MV-4-11 (cell line): ENCODE results near the gene TRAF3IP1.
"Not testable (repeated sequence)": the region's sequence is repeated elsewhere in the genome, so short reads cannot be mapped to it uniquely, and the experiment has no call there.

Source experiments
- DNase-seq: peaks from one replicate; lab custom pipeline; 2025; lab: John Stamatoyannopoulos, UW

The TRAF3IP1 gene

DNA sequence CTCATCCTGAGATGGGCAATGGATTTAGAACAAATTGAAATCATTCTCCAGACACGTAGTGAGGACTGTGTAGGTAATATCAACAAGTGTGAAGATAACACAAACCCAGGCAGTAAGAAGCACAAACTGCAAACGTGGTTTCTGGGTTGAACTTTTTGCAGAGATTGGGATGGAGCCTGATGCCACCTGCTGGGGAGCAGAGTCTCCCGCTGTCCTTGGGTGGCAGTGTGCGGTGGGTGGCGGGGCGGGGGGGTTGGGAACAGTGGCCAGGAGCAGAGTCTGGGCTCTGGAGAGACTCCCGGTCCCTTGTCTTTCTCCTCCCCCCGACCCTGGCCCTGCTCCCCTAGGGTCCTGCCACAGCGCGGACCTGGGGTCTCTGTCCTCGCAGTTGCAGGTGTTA, 19.5 kb downstream of the TRAF3IP1 start:
- DNase-seq = no peak

DNA sequence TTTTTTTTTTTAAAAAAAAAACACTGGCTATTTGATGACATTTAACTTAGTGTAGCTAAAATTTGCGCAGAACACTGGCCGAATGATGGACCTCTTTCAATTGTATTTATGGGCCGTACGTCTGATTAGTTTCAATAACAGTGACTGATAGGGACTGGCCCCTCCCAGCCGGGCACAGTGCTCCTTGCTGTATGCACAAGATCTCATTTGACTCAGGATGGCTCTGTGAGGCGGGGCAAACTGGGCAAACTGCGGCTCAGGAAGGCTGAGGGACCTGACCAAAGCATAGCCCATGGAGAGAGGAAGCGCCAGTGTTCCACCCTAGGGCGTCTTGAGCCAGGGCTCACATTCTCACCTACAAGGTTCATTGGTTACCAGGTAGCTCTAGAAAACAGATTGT, 21.2 kb downstream of the TRAF3IP1 start:
- DNase-seq = no peak

DNA sequence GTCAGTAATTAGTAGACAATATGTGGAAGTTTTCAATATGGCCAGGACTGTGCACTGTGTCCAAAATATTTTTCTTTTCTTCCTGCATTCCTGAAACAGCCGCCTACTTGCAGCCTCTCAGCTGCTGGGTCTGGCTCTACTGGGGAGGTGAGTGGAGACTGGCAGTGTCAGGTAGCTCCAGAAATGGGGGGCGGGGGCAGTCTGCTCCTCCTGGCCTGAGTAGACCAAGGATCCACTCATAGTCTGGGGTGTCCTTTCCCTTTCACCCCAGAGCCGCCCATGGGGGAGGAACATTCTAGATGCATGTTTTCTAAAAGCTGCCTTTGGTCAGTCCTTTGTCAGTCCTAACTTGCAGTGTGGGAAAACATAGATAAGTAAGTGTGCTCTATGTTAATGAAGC, 23.7 kb downstream of the TRAF3IP1 start:
- no peak for DNase-seq

DNA sequence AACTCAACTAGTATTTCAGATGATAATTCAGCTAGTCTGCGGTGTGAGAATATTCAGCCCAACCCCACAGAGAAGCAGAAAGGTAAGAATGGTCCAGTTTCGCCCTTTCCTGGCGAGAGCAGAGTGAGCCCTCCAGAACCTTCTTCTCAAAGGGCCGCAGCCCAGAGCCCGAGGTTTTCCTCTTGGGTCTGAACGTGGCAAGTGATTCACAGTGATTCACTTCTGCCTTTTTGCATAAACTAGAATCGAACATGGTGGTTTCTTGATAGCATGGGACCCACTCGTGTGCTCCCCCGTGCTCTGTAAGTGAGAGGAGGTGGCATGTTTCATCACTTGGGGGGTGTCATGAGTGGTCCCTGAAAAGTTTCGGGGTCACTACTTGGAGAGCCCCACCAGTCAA, 24.2 kb downstream of the TRAF3IP1 start:
- no peak for DNase-seq

DNA sequence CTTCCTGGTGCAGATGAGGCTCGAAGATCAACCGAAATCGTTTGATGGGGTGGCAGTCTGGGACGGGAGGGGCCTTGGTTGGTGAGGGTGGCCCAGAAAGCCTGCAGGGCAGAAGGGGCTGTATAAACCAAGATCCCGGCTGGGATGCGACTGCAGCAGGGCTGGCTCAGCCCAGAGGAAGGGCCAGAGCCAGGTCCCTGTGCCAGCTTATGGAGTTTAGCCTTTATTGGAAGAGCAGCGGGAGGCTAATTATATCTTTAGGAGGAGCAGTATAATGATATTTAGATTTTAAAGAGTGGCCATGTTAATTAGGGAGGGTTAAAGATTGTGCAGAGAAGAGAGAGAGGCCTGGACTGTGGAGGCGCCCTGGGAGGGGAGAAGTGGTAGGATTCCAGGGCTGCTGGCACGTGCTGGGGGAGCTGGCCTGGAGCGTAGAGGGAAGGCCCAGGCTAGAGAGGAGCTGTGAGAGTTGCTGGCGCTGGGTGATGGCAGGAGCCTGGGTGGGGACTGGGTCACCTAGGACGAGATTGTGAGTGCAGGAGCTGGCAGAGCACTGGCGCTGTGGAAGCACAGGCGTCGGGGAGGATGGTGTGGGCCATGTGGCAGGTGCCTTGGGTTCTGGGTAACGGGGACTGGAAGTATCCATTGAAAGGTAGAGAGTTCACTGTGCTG, 25.1 kb downstream of the TRAF3IP1 start:
- DNase-seq = no peak

DNA sequence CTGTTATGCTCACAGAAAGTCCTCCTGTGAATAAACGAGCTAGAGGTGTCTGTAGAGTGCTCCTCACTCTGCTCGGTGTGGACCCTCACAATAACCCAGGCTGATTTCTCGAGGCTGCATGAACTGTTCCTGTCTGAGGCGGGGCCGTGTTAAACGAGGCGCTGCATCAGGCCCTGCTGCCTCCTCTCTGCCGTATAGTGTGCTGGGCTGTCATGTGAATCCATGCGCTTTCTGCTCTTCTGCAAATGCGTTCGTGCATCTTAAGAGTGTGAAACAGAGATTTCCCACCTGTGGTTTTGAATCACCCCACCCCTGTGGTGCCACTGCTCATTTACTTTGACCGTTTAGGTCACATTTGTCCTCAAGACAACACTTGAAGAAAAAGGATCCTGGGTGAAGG, 26.2 kb downstream of the TRAF3IP1 start:
- DNase-seq = no peak

DNA sequence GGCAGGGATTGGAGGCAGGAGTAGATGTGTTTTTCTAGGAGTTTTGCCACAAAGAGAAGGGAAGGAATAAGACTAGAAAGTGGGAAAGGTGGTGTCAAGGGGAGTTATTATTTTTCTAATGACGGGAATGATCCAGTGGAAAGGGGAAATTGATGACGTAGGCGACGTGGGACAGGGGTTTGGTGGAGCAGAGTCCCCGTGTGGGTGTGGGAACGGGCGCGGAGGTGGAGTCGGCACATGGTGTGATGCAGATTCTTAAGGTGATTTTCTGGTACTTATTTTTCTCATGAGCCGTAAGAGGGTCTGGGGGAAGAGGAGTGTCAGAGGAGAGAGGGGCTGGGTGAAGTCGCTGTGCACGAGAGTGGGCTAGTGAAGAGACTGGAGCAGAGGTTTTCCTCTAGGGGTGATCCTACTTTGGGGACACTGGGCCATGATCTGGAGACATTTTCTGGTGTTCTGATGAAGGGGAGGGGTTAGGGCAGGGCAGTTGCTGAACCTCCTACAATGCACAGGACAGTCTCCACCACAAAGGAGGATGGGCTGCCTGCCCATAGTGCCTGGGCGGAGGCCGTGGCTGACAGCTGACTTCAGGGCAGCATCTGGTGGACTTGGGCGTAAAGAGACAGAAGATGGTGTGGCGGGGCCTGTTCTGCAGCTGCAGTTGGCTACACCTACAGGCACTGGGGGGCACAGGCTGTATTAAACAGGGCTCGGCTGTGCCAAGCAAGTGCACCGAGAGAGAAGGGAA, 30.0 kb downstream of the TRAF3IP1 start:
- no peak for DNase-seq

DNA sequence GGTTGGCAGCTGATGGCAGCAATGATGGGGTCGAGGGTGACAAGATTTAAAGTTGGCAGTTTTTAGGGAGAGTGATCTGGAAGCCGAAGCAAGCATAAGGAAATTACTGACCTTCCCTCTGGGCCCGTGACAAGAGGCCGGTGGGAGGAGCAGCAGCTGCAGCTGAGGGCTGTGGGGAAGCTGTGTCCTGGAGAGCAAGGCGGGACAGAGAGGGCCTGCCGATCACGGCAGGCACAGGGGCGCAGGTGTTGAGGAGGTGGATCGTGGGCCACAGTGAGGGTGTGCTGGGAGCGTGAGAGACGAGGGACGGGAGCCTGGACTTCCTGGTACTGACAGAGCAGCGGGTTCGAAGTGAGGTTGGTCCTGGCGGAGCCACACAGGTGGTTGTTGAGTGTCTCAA, 31.0 kb downstream of the TRAF3IP1 start:
- DNase-seq = no peak

DNA sequence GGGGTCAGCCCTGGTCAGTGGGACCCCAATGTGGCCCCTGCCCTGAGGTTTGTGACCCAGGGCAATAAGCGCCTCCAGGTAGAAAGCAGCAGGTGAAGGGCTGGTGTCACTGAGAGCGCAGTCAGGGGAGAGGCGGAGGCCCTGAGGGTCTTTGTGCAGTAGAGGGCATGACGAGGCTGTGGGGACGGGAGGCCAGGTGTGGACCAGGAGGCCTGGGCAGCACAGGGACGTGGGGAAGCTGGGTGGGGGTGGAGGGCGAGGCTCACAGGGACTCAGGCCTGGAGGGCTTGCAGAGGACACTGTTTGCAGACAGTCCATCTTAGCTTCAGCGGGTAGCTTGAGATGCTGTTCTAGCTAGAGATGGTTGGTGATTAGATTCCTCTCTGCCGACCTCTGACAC, 32.0 kb downstream of the TRAF3IP1 start:
- no peak for DNase-seq

DNA sequence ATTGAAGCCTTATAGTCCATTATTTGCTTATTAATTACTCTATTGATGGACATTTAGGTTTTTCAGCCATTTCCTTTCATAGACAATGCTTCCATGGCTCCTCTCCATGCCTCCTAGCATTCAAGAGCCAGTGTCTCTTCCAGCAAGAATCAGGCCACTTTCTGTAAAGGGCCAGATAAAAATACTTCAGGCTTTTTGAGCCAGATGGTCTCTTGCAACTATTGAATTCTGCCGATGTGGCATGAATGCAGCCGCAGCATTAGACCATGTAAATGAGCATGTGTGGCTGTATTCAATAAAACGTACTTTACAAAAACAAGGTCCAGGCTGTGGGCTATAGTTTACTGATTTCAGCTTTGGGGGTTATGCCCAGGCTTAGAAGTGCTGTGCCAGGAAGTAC, 38.5 kb downstream of the TRAF3IP1 start:
- DNase-seq = no peak

DNA sequence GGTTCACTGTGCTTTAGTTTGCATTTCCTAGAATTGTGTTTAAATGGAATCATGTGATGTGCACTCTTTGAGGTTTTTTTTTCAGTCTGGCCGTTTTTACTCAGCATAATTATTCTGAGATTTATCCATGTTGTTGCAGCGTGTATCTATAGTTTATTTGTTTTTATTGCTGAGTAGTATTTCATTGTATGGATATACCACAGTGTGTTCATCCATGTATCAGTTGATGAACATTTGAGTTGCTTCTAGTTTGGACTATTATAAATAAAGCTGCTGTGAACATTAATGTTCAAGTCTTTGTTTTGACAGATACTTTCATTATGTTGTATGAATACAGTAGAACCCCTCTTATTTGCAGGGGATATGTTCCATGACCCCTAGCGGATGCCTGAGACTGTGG, 39.1 kb downstream of the TRAF3IP1 start:
- no peak for DNase-seq

DNA sequence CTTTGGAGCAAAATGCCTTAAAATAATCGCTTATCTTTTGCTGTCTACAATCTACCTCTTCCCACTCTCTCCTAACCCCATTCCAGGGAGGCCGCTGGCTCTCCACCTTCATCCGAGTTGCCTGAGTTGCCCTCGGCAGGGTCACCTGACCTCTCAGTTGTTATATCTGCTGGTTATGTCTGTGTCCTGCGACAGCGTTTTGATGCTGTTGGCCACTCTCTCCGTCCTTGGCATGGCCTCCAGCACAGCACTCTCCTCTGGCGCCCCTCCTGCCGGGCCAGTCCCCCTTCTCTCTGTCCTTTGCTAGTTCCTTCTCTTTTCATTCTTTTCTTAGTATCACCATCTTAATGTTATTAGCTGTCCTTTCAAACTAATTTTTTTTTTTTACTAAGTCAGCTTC, 41.6 kb downstream of the TRAF3IP1 start:
- DNase-seq = no peak

DNA sequence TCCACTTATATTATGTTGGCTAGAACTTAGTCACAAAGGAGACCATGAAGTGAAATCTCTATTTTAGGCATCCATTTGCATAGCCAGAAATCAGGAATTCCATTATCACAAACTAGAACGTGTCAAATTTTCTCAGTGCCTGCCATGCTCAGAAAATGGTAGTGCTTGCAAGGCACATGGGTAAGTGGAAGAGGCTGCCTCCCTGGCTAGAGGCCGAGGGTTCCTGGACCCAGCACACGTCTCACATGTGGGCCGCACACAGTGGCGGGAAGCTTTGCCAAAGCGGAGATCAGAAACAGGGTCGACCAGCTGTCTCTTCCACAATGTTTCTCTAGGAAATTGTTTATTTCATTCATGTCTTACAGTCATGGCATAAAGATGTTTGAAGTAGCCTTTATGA, 42.3 kb downstream of the TRAF3IP1 start:
- DNase-seq = no peak

DNA sequence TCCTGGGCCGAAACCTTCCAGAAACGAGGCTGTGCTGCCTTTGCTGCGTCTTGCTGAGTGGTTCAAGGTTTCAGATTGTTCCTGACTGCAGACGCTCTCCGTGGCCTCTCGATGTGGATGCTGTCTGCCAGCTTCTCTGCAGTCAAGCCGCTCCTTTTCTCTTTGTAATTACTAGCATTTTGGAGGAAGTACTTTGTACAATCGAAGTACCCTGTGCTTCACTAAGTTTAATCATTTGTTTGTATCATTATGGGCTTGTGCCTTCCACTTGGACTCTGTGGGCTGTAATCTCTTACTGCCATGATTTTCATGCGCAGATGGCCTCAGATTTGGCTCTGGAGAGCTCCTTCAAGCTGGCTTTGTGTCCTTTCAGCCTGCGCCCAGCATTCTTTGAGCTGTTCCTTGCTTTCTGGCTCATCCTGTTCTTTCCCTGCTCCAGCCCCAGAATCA, 49.3 kb downstream of the TRAF3IP1 start:
- no peak for DNase-seq

DNA sequence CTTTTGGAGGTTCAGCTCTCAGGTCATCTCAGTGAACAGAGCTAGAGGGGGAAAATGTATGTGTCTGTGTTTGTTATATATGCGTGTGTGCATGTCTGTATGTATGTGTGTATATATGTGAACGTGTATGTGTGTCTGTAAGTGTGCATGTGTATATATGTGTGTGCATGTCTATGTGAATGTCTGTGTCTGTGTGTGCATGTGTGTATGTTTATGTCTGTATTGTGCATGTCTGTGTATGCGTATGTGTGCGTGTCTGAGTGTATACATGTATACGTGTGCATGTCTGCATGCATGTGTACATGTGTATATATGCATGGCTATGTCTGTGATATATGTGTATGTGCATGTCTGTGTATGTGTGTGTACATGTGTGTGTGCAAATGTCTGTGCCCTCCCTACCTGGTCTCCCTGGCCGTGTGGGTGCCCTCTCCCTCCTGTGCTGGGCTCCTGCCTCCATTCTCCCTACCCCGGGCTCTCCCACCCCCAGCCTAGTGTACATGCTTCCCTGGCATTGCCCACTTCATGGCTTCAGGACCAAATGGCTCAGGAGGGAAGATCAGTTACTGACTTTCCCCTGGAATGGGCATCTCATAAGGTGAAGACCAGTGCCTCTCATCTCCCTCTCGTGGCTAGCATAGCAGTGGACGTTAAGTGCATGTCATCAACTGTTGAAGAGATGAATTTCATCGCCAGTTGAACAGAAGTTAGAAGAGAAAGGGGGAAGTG, 49.9 kb downstream of the TRAF3IP1 start:
- DNase-seq = no peak

DNA sequence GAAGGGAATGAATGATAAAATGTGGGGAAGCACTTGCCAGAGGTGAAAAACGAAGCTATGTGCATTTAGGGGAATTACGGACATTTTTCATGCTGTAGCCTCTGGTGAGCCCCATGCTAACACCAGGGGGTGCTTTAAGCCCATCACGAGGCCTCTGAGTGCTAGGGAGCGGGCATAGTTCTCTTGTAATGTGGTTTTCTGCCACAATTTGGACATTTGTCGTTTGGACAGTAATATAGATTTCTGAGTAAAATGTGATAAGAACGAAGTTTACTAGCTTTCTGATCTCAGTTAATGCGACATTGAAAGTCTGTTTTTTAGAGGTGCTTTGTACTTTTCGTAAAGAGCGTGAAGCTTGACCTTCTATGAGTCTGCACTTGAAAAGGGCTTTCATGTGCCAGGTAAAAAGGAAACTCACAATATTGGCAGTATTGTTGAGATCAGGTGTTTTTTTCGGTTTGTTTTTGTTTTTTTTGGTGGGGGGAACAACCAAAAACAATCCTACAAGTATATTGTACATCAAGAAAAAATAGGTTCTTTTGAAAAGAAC, 50.6 kb downstream of the TRAF3IP1 start:
- DNase-seq = peak; percentile 76

DNA sequence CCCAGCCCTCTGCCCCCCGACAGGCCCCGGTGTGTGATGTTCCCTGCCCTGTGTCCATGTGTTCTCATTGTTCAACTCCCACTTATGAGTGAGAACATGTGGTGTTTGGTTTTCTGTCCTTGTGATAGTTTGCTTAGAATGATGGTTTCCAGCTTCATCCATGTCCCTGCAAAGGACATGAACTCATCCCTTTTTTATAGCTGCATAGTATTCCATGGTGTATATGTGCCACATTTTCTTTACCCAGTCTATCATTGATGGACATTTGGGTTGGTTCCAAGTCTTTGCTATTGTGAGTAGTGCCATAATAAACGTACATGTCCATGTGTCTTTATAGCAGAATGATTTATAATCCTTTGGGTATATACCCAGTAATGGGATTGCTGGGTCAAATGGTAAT, 52.0 kb downstream of the TRAF3IP1 start:
- DNase-seq = not testable (repeated sequence)

DNA sequence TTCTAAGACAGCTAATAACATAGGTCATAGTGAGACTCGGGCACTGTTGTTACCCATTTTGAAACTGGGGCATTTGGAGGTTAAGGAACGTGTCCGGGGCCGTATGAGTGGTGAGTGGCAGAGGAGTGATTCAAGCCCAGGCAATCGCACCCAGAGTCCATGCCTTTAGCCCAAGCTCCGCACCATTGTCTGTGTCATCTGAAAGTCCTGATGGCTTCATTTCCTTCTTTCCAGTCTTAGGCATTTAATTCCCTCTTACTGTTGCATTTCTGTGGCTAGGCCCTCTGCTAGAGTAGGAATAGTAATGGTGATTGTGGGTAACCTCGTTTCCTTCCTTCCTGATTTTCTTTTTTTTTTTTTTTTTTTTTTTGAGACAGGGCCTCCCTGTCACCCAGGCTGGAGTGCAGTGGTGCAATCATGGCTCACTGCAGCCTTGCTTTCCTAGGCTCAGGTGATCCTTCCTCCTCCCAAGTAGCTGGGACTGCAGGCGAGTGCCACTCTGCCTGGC, 56.6 kb downstream of the TRAF3IP1 start:
- DNase-seq = peak; percentile 97

DNA sequence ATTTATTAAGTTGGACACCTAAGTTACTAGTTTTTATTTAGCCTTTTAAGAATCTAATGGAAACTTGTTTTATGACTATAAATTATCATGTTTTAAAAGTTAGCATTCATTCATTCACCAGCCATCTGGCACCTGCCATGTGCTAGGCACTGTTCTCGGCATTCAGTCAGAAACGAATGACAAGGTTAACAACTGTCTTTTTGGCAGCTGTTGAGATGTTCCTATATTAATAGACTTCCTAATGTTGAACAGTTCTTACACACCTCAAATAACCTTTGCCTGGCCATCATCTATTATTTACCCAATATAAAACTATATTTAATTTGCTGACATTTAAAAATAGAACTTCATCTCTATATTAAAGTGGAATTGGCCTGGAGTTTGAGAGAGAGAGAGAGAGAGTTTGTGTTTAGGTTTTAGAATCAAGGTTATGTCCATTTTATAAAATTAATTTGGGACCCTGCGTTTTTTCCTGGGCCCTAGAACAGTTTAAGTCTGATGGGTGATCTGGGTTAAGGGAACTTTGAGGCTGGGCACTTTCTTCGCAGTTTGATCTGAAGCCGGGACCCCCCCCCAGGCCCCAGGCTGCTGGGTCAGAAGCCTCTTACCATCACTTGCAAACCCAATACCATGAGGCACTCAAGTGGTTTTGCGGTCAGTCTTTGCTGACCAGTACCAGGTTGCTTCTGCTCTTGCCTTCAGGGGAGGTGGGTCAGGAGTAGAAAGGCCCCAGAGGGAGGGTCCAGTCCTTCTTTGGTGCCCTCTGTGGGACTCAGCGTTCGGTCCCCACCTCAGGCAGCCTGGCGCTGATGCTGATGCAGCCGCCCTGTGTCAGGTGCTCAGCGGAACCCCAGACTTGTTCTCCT, 58.1 kb downstream of the TRAF3IP1 start:
- no peak for DNase-seq

DNA sequence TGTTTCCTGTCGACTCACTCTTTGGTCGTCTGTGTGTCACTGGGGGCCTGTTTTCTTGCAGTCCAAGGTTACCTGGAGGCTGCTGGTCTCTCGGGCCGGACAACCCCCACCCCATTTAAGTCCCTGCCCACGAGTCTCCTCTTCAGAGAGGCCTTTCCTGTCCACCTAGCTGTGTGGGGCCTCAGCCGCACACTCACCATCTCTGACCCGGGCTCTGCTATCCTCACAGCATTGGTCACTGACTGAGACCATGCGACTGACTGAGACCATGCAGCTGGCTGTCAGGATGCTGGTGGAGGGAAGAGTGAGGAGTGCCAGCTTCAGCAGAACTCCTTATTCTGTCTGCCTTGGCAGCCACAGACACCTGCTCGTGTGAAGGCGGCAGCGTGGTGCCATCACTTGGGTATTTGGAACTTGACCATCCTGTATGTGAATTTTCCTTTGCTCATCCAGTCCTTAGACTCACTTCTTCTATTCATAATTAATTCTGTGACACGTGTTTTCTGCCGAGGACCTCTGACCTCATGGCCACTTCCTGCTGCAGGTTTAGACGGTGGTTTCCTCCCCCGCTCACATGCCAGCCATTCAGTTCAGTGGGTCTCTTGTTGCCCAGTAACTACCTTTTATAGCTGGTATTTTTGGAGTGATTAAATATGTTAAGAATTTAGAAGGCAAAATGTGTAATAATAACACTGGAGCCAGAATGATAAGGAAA, 58.9 kb downstream of the TRAF3IP1 start:
- peak; percentile 86 for DNase-seq

DNA sequence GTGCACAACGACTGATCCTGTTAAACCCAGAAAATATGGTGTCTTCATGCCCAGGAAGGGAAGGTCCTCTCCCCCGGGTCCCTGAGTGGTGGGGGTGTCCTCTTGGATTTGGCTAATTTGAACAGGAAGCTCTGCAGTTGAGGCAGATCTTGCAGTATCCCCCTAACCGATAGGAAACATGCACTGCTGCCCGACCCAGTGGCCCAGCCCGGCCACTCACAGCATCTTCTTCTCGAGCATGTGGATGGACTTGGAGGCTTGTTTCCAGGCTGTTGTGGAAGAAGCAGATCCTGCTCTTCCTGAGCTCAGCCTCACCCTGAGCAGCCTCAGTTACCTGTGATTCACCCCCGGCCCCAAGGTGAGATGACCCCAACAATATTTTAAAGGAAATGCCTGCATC, 60.0 kb downstream of the TRAF3IP1 start:
- DNase-seq = no peak
